Transverse colon (tissue), 4 donors: ENCODE results near the gene RIMS1. TPM values are rescaled to one million over a fixed set of nuclear protein-coding genes. Genes with fewer than 3 reads are reported as not detected.

Experiments used
- DNase-seq: peaks from one replicate; pipeline ENCODE4 v3.0.0-alpha.2; 2019
- H3K27ac ChIP-seq, 4 donors: fragments of 200-600 bp; sonication (generic); 2 replicates each; pipeline ENCODE4 v1.5.1; 2016 to 2018; ENCODE audit warnings: inconsistent platforms in 4 of 4
- H3K27me3 ChIP-seq: fragments of 200-600 bp; sonication (generic); 2 replicates; pipeline ENCODE4 v1.5.1; 2017; ENCODE audit warnings: inconsistent platforms
- H3K36me3 ChIP-seq, 4 donors: fragments of 200-600 bp; sonication (generic); 2 replicates each; pipeline ENCODE4 v1.5.1; 2017 to 2019; ENCODE audit warnings: inconsistent platforms in 4 of 4
- H3K4me1 ChIP-seq, 4 donors: fragments of 200-600 bp; sonication (generic); 2 replicates each; pipeline ENCODE4 v1.5.1; 2017 to 2020; ENCODE audit warnings: inconsistent platforms in 4 of 4
- H3K4me3 ChIP-seq, 4 donors: fragments of 200-600 bp; sonication (generic); 1 replicate in 1 of 4; 2 replicates in 3 of 4; pipeline versions ENCODE4 v1.5.1 to v1.6.1; 2017 to 2019; ENCODE audit warnings: inconsistent platforms in 4 of 4
- H3K9me3 ChIP-seq, 2 donors: fragments of 200-600 bp; sonication (generic); 2 replicates each; pipeline ENCODE4 v1.5.1; 2017 to 2019; ENCODE audit warnings: inconsistent platforms in 2 of 2
- CTCF ChIP-seq, 5 experiments: fragments of 200-600 bp in 3 of 5; fragments of 450-650 bp in 2 of 5; sonication (generic) in 3 of 5; IDR thresholded peaks; 1 replicate in 2 of 5; 2 replicates in 3 of 5; pipeline ENCODE4 v1.5.1; 2016 to 2017; ENCODE audit warnings: antibody characterized with exemption in 5 of 5, inconsistent platforms in 3 of 5, mild to moderate bottlenecking in 2 of 5, moderate library complexity in 1 of 5
- EP300 ChIP-seq: sonication (generic); formaldehyde crosslinking; IDR thresholded peaks from one replicate; pipeline ENCODE4 v1.6.1; 2017; ENCODE audit warnings: antibody characterized with exemption, low read depth
- POLR2A ChIP-seq: fragments of 450-650 bp; IDR thresholded peaks from one replicate; pipeline ENCODE4 v1.6.1; 2016; ENCODE audit warnings: antibody characterized with exemption, mild to moderate bottlenecking, moderate library complexity
- POLR2AphosphoS5 ChIP-seq, 3 donors: sonication (generic); formaldehyde crosslinking; IDR thresholded peaks; one replicate each; pipeline ENCODE4 v1.6.1; 2016; ENCODE audit warnings: antibody characterized with exemption in 3 of 3
- WGBS, 2 donors: methylation state at CpG; one replicate each; pipeline ENCODE4 v1.1.5; 2018; ENCODE audit warnings: low coverage in 1 of 2; 5-methylcytosine and 5-hydroxymethylcytosine counted together
- in situ Hi-C, 4 donors: fragments of 200-750 bp; cut with MboI; loops; one replicate each; pipeline versions ENCODE4 v1.15.0 to v1.15.1; 2017; ENCODE audit warnings: low sequenced_read_pairs in 3 of 4, low pct_ligation_motif_present in 1 of 4, low pct_unique_long_range_greater_than_20kb in 1 of 4
- intact Hi-C: fragments of 100-400 bp; cut with DNase I; formaldehyde crosslinking; loops from one replicate; pipeline ENCODE4 v1.15.1; 2023; ENCODE audit warnings: low total_unique reads
- total RNA-seq, 4 donors: library from RNA; depleted of rRNA; stranded (reverse); fragments of >200 nt; gene quantifications; one replicate each; pipeline ENCODE4 v1.1.0, GENCODE V29; 2016

Gene RIMS1
- total RNA-seq, 4 donors from 2014 or later: 0.32 to 0.41 TPM; not detected in 2

DNA sequence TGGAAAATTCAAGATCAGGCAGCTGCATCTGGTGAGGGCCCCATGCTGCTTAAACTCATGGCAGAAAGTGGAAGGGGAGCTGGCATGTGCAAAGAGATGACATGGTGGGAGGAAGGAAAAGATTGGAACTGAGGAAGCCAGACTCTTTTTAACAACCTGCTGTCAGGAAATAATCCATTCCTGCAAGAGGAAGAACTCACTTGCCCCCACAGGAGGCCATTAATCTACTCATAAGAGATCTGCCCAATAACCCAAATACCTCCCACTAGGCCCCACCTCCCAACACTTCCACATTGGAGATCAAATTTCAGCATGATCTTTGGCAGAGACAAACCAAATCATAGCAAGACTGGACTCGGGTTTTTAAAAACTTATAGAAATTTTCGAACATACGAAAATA is 535.0 kb downstream of the RIMS1 start:
- no peak overlapping the region for H3K4me3 ChIP-seq
- TF ChIP-seq POLR2AphosphoS5 (IDR thresholded peaks at IDR 0.05): no peak
- no peak for TF ChIP-seq EP300
- WGBS, 2 donors: 86 to 87% methylated on average over 1 to 3 of the region's 3 CpGs
- H3K36me3 ChIP-seq: no peaks in the 10 kb centered on the region
- DNase-seq: no peak
- H3K9me3 ChIP-seq: no peaks in the 10 kb centered on the region
- H3K27ac ChIP-seq: no peak overlapping the region
- intact Hi-C loops (no loop called here), in situ Hi-C loops (loop anchor here in 3 of 4 donors (25.0 kb wide), 2 partner anchors 716 to 916 kb away; no protein-coding TSS in a partner anchor)
- no peaks in the 10 kb centered on the region for H3K27me3 ChIP-seq
- H3K4me1 ChIP-seq: no peaks in the 10 kb centered on the region

- Histone ChIP-seq H3K27me3 (no peaks in the 10 kb centered on the region), H3K4me1 (no peaks in the 10 kb centered on the region), H3K9me3 (no peaks in the 10 kb centered on the region), H3K4me3 (no peak overlapping the region), H3K27ac (no peak overlapping the region), H3K36me3 (no peaks in the 10 kb centered on the region)
- in situ Hi-C loops: loop anchor here in 3 of 4 donors (25.0 kb wide), 2 partner anchors 715 to 915 kb away; no protein-coding TSS in a partner anchor
- WGBS, 2 donors: 100% methylated on average over 1 of the region's 1 CpG; no CpG with 5 or more reads in 1 of the 2 donors
- DNase-seq: no peak
- TF ChIP-seq CTCF (IDR thresholded peaks at IDR 0.05) (no peak), POLR2AphosphoS5 (IDR thresholded peaks at IDR 0.05) (no peak), POLR2A (no peak), EP300 (no peak)
- intact Hi-C loops: loop anchor here (1.0 kb wide), 1 partner anchor 21 kb away; no protein-coding TSS in a partner anchor
Observed at GRCh38 chr6:72422171-72422570, 535.8 kb downstream of the RIMS1 start.

- 55 to 77% methylated on average over 1 of the region's 1 CpG for WGBS, 2 donors
- Histone ChIP-seq H3K27ac (no peak overlapping the region), H3K4me1 (no peaks in the 10 kb centered on the region), H3K27me3 (no peaks in the 10 kb centered on the region), H3K9me3 (no peaks in the 10 kb centered on the region), H3K36me3 (no peaks in the 10 kb centered on the region), H3K4me3 (no peak overlapping the region)
- no peak for DNase-seq
- in situ Hi-C loops (loop anchor here in 3 of 4 donors (25.0 kb wide), 2 partner anchors 713 to 913 kb away; no protein-coding TSS in a partner anchor), intact Hi-C loops (no loop called here)
- TF ChIP-seq POLR2A (no peak), CTCF (IDR thresholded peaks at IDR 0.05) (no peak), POLR2AphosphoS5 (IDR thresholded peaks at IDR 0.05) (no peak), EP300 (no peak)
Observed at GRCh38 chr6:72424476-72424875, 538.1 kb downstream of the RIMS1 start.

DNA sequence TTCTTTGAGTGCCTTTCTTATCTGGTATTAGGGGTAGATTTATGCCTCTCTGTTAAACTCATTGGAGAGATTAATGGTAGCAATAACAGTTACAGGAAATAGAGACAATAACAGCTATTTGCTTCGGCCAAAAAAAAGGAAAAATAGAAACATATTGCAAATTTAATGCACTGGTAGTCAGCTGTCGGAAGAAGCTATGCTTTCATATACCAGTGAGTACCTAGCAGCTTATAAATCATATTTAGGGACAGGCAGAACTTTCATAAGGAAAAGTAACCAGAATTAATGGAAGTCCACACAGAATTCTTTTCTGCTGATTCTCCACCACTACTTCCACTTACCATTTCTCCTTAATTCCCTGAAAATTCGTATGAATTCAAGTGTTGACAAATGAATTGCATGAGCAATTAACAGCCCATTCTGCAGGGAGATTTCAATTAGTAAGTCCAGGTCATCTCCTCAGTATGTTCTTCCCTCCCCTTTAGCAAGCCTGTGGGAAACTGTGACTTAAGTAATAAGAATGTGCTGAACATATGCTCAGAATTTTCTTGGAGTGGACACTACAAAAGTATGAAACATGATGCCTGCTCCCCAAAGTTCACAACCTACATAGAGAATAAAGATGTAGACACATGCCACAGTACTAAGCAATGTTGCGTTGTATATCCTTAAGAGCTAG is 538.8 kb downstream of the RIMS1 start:
- 54 to 55% methylated on average over 4 of the region's 4 CpGs for whole genome bisulfite sequencing, 2 donors
- H3K27ac ChIP-seq: no peak overlapping the region
- no peak for TF ChIP-seq EP300
- TF ChIP-seq POLR2A: no peak
- TF ChIP-seq CTCF (IDR thresholded peaks at IDR 0.05): no peak
- no peak for TF ChIP-seq POLR2AphosphoS5 (IDR thresholded peaks at IDR 0.05)

More for the DNA sequence above, 538.8 kb downstream of the RIMS1 start:
- Histone ChIP-seq H3K36me3 (no peaks in the 10 kb centered on the region), H3K4me1 (no peaks in the 10 kb centered on the region), H3K9me3 (no peaks in the 10 kb centered on the region), H3K27me3 (no peaks in the 10 kb centered on the region), H3K4me3 (no peak overlapping the region)
- intact Hi-C loops (no loop called here), in situ Hi-C loops (no loop called here)
- DNase-seq: no peak
